ENCODE data around the gene UVRAG.

DNA sequence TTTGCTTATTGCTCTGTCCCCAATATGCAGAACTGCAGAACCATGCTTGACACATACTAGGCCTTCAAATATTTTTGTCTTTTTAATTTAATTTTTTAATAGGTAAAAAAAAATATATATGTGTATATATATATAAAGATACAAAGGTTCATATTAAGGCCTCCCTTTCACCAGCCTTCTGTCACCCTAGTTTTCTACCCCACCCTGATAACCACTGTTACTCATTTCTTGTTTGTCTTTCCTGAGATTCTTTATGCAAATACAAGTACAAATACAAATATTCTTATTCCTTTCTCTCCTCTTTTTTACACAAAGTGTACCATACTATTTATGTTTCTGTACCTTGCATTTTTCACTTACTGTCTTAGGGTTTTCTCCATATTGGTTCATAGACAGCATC is 43.0 kb downstream of the UVRAG start:
- TF ChIP-seq, protein P1, sequence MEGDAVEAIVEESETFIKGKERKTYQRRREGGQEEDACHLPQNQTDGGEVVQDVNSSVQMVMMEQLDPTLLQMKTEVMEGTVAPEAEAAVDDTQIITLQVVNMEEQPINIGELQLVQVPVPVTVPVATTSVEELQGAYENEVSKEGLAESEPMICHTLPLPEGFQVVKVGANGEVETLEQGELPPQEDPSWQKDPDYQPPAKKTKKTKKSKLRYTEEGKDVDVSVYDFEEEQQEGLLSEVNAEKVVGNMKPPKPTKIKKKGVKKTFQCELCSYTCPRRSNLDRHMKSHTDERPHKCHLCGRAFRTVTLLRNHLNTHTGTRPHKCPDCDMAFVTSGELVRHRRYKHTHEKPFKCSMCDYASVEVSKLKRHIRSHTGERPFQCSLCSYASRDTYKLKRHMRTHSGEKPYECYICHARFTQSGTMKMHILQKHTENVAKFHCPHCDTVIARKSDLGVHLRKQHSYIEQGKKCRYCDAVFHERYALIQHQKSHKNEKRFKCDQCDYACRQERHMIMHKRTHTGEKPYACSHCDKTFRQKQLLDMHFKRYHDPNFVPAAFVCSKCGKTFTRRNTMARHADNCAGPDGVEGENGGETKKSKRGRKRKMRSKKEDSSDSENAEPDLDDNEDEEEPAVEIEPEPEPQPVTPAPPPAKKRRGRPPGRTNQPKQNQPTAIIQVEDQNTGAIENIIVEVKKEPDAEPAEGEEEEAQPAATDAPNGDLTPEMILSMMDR (tag by site-specific recombination; IDR thresholded peaks at IDR 0.05), result no peak
- TF ChIP-seq, protein P2, sequence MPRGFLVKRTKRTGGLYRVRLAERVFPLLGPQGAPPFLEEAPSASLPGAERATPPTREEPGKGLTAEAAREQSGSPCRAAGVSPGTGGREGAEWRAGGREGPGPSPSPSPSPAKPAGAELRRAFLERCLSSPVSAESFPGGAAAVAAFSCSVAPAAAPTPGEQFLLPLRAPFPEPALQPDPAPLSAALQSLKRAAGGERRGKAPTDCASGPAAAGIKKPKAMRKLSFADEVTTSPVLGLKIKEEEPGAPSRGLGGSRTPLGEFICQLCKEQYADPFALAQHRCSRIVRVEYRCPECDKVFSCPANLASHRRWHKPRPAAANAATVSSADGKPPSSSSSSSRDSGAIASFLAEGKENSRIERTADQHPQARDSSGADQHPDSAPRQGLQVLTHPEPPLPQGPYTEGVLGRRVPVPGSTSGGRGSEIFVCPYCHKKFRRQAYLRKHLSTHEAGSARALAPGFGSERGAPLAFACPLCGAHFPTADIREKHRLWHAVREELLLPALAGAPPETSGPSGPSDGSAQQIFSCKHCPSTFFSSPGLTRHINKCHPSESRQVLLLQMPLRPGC (tag by site-specific recombination; IDR thresholded peaks at IDR 0.05), result no peak
- TF ChIP-seq ZNF274 (IDR thresholded peaks at IDR 0.05; ENCODE audit: low read length) (no peak), ZNF274 (tag by site-specific recombination; IDR thresholded peaks at IDR 0.05; ENCODE audit: borderline replicate concordance) (no peak), GLIS1 (tag by site-specific recombination; IDR thresholded peaks at IDR 0.05) (no peak), KLF10 (tag by site-specific recombination; IDR thresholded peaks at IDR 0.05) (no peak), ZNF677 (tag by site-specific recombination; IDR thresholded peaks at IDR 0.05) (no peak), ZNF2 (tag by site-specific recombination; IDR thresholded peaks at IDR 0.05) (no peak), KLF16 (tag by site-specific recombination; IDR thresholded peaks at IDR 0.05) (no peak), ZNF394 (tag by site-specific recombination; IDR thresholded peaks at IDR 0.05; ENCODE audit: borderline replicate concordance) (no peak)
- TF ChIP-seq, protein P3, sequence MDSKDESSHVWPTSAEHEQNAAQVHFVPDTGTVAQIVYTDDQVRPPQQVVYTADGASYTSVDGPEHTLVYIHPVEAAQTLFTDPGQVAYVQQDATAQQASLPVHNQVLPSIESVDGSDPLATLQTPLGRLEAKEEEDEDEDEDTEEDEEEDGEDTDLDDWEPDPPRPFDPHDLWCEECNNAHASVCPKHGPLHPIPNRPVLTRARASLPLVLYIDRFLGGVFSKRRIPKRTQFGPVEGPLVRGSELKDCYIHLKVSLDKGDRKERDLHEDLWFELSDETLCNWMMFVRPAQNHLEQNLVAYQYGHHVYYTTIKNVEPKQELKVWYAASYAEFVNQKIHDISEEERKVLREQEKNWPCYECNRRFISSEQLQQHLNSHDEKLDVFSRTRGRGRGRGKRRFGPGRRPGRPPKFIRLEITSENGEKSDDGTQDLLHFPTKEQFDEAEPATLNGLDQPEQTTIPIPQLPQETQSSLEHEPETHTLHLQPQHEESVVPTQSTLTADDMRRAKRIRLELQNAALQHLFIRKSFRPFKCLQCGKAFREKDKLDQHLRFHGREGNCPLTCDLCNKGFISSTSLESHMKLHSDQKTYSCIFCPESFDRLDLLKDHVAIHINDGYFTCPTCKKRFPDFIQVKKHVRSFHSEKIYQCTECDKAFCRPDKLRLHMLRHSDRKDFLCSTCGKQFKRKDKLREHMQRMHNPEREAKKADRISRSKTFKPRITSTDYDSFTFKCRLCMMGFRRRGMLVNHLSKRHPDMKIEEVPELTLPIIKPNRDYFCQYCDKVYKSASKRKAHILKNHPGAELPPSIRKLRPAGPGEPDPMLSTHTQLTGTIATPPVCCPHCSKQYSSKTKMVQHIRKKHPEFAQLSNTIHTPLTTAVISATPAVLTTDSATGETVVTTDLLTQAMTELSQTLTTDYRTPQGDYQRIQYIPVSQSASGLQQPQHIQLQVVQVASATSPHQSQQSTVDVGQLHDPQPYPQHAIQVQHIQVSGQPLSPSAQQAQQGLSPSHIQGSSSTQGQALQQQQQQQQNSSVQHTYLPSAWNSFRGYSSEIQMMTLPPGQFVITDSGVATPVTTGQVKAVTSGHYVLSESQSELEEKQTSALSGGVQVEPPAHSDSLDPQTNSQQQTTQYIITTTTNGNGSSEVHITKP (tag by site-specific recombination; IDR thresholded peaks at IDR 0.05), result no peak
- TF ChIP-seq, protein P4, sequence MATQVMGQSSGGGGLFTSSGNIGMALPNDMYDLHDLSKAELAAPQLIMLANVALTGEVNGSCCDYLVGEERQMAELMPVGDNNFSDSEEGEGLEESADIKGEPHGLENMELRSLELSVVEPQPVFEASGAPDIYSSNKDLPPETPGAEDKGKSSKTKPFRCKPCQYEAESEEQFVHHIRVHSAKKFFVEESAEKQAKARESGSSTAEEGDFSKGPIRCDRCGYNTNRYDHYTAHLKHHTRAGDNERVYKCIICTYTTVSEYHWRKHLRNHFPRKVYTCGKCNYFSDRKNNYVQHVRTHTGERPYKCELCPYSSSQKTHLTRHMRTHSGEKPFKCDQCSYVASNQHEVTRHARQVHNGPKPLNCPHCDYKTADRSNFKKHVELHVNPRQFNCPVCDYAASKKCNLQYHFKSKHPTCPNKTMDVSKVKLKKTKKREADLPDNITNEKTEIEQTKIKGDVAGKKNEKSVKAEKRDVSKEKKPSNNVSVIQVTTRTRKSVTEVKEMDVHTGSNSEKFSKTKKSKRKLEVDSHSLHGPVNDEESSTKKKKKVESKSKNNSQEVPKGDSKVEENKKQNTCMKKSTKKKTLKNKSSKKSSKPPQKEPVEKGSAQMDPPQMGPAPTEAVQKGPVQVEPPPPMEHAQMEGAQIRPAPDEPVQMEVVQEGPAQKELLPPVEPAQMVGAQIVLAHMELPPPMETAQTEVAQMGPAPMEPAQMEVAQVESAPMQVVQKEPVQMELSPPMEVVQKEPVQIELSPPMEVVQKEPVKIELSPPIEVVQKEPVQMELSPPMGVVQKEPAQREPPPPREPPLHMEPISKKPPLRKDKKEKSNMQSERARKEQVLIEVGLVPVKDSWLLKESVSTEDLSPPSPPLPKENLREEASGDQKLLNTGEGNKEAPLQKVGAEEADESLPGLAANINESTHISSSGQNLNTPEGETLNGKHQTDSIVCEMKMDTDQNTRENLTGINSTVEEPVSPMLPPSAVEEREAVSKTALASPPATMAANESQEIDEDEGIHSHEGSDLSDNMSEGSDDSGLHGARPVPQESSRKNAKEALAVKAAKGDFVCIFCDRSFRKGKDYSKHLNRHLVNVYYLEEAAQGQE (tag by site-specific recombination; IDR thresholded peaks at IDR 0.05), result no peak
- TF ChIP-seq, protein P5, sequence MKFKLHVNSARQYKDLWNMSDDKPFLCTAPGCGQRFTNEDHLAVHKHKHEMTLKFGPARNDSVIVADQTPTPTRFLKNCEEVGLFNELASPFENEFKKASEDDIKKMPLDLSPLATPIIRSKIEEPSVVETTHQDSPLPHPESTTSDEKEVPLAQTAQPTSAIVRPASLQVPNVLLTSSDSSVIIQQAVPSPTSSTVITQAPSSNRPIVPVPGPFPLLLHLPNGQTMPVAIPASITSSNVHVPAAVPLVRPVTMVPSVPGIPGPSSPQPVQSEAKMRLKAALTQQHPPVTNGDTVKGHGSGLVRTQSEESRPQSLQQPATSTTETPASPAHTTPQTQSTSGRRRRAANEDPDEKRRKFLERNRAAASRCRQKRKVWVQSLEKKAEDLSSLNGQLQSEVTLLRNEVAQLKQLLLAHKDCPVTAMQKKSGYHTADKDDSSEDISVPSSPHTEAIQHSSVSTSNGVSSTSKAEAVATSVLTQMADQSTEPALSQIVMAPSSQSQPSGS (tag by site-specific recombination; IDR thresholded peaks at IDR 0.05; ENCODE audit: low read depth), result no peak

All from HEK293 (cell line).